Anterior cingulate cortex (tissue), 58 donors: ENCODE data around the gene DLEC1.

Experiments used
- DNase-seq, 58 donors: peaks; one replicate each; lab custom pipeline; 2025; lab: John Stamatoyannopoulos, UW

DLEC1 gene

GRCh38 chr3:38016410-38016809 is 22.6 kb upstream of the DLEC1 start:
- DNase-seq: no peak

- DNase-seq: no peak
These were observed 22.1 kb upstream of the DLEC1 start for GRCh38 chr3:38016847-38017444.

- DNase-seq: peak in 1 of 58 donors; percentile 22
These were observed 21.3 kb upstream of the DLEC1 start for GRCh38 chr3:38017445-38018295.

- DNase-seq: no peak
These were observed 20.4 kb upstream of the DLEC1 start for GRCh38 chr3:38018296-38019266.

- no peak for DNase-seq
These were observed 19.2 kb upstream of the DLEC1 start for GRCh38 chr3:38019658-38020341.

- no peak for DNase-seq
These were observed 18.7 kb upstream of the DLEC1 start for GRCh38 chr3:38020342-38020726.

- DNase-seq: no peak
These were observed 17.8 kb upstream of the DLEC1 start for GRCh38 chr3:38021196-38021595.

- DNase-seq: no peak
These were observed 16.7 kb upstream of the DLEC1 start for GRCh38 chr3:38022301-38022700.

- no peak for DNase-seq
These were observed 15.9 kb upstream of the DLEC1 start for GRCh38 chr3:38022896-38023709.

- no peak for DNase-seq
These were observed 12.2 kb upstream of the DLEC1 start for GRCh38 chr3:38026856-38027255.

- no peak for DNase-seq
These were observed 11.2 kb upstream of the DLEC1 start for GRCh38 chr3:38027466-38028465.

GRCh38 chr3:38028621-38029361 is 10.2 kb upstream of the DLEC1 start:
- peak in 1 of 58 donors; percentile 12 for DNase-seq

GRCh38 chr3:38029400-38030125 is 9.4 kb upstream of the DLEC1 start, which contains the start of gene PLCD1:
Gene PLCD1, minus strand, starts transcription at chr3:38029642. Its CDS starts 103 bp downstream, at chr3:38029539.
- DNase-seq: peak in 47 of 58 donors; percentile 19 to 76 (median 57)

- DNase-seq: no peak
These were observed 8.6 kb upstream of the DLEC1 start for GRCh38 chr3:38030126-38031021.
